OCI-LY3 (cell line): ENCODE data around the gene GTF3C4.

Experiments
- CTCF ChIP-seq: fragments of 200-600, 300-600 bp; sonication (generic); IDR thresholded peaks from 2 replicates; pipeline ENCODE4 v1.5.1; 2014; ENCODE audit warnings: antibody characterized with exemption, low read length, low read depth
- EZH2phosphoT487 ChIP-seq: fragments of 200-600 bp; shearing (Covaris generic); IDR thresholded peaks from 2 replicates; pipeline ENCODE4 v1.6.1; 2018; ENCODE audit warnings: antibody characterized with exemption, mixed run types, low read depth

GRCh38 chr9:132638240-132638639 is 32.0 kb upstream of the GTF3C4 start:
- TF ChIP-seq CTCF = no peak
- no peak for TF ChIP-seq EZH2phosphoT487
